Measurements from ENCODE around the gene RPL29.

GRCh38 chr3:51944451-51945021 is 51.2 kb downstream of the RPL29 start:
- TF ChIP-seq POLR2AphosphoS5 (IDR thresholded peaks at IDR 0.05; ENCODE audit: low read depth, low read length) (no peak), SIX5 (IDR thresholded peaks at IDR 0.05; ENCODE audit: low read depth, low read length) (no peak), EP300 (IDR thresholded peaks at IDR 0.05; ENCODE audit: borderline replicate concordance in 1 of 2, low read depth in 2 of 2, low read length in 2 of 2) (no peak), CEBPB (IDR thresholded peaks at IDR 0.05; ENCODE audit: low read depth, low read length) (no peak)
